ENCODE results near the gene CAD.
"Not testable (repeated sequence)": the region's sequence is repeated elsewhere in the genome, so short reads cannot be mapped to it uniquely, and the experiment has no call there.

The CAD gene

DNA sequence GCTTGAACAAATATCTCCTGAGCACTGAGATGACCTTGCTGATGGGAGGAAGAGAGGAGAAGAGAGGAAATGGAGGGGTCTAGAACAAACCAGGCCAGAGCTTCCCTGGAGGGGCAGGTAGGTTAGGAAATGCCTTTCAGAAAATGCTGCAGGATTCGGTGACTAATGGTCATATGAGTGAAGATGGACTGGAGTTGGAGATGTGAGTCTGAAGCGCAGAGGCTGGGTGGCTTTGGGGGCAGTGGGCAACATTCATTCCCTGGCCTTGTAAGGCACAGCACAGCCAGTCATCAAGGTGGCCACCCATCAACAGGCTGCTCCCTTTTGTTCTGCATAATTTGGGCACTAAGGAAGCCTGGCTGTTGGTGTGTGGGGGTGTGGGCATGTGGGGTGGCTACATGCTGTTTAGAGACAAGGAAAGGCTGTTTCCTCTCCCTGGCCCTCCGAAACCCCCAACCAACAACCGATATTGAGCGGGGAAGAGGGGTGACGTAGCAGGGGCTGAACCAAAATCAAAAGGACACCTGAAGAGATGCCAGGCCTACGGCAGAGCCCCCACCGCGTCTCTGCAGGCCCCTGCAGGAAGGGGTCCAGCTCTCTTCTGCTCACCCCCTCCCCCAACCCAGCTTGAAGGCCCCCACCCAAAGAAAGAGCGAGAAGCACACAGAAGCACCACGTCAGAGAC is 44.2 kb downstream of the CAD start:
- no peak for DNase-seq

GRCh38 chr2:27261926-27262298 is 44.7 kb downstream of the CAD start:
- no peak for DNase-seq

DNA sequence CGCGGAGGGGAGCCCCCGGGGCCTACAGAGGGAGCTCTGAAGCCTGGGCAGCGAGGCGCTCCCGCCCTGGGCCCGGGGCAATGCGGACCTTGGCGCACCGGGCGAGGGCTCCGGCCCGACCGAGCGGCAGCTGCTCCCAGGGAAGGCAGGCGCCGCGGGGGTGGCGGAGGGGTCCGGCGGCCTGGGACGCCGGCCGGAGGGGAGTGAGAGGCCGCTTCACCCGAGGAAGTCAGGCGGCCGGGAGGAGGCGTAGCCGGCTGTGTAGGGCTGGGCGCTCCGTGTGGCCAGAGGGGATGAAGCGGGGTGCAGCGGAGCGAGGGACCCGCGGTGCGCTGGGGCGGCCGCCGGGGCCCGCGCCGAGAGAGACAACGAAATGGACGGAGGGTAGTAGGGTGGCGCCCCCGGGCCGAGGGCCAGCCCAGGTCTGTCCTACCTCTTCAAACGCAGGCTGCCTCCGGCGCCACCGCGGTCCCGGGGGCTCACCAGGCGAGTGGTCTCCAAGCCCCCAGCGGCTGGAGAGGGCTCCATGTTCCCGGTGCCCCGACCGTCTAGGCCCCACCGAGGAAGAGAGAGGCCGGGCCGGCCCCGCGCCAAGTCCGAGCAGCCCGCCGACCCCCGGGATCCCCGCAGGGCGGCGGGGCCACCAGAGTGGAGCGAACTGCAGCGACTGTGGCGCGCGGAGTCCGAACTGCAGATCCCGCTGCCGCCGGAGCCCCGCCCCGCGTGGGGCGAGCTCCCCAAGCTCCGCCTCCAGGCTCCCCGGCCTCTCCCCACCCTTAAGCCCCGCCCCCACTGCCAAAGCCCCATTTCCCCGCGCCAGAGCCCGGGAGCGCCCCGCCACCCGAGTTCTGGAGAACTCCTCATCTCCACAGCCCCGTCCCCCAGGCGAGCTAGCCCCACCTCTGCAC is 45.5 kb downstream of the CAD start, which contains the start of gene SLC30A3:
Gene SLC30A3 (minus strand): TSS at position 669 of the 908 bp plus-strand sequence. CDS start 141 bp downstream, at position 528.
- DNase-seq: peak; percentile 13 to 68 (median 52)

DNA sequence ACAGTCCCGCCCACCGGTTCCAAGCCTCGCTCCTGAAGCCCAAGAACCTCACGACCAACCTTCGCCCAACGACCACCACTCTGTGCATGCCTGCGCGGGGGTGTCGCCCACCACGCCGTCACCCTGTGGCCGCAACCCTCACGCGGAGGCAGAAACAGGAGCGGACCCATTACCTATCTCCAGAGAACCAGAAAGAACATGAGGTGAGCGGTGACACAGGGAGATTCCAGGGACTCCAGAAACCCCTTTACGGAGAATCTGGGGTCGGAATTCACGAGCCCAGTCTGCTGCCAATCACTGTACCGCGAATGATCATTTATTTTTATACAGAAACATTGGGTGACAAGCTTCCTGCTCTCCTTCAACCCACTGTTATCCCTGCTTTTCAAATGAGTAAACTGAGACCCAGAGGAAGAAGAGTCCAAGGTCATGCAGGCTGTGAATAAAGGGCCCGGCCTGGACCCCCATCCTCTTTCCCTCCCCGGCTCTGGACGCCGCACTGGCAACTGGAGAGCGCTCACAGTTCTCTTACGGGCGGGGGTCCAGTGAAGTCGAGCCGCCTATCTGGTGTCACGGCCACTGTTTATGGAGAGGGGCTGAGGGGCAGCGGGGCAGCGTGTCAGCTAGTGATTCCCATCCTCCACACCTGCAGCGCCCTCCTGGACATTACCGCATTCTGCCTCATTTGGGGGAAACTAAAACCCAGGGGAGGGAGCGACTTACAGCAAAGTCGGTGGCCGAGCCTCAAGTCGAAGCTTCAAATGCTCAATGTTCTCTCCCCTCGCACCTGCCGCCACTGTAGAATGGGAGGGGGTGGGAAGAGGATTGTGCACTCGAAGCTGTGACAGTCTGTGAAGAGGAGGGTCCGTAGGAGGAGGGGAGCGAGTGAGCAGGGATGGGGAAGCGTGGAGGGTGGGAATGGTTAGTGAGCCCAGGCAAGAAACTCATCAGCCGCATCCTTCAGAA is 46.4 kb downstream of the CAD start:
- DNase-seq: peak in 3 of 6 experiments; percentile 27 to 37 (median 31)

DNA sequence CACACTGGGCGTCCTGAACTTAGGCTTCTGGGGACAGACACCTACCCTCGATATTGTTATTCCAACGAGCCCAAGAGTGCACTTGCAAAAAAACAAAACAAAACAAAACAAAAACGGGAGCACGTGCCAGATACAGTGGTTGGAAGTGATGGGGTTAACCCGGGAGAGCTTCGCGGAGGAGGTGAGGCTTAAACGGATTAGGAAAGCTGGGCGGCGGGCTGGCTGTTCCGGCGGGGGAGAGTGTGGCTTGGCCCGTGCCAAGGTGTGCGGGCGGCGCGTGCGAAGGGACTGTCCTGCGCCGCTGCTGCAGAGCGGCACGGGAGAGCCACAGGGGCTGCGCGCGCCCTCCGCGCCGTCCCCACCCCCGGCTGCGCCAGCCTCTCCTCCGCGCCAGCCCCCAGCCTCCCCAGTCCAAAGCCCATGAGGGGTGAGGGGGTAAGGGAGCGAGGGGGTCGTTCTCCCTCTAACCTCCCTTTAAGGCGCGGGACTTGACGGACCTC is 47.1 kb downstream of the CAD start:
- DNase-seq: peak in 2 of 6 experiments; percentile 27 to 37

DNA sequence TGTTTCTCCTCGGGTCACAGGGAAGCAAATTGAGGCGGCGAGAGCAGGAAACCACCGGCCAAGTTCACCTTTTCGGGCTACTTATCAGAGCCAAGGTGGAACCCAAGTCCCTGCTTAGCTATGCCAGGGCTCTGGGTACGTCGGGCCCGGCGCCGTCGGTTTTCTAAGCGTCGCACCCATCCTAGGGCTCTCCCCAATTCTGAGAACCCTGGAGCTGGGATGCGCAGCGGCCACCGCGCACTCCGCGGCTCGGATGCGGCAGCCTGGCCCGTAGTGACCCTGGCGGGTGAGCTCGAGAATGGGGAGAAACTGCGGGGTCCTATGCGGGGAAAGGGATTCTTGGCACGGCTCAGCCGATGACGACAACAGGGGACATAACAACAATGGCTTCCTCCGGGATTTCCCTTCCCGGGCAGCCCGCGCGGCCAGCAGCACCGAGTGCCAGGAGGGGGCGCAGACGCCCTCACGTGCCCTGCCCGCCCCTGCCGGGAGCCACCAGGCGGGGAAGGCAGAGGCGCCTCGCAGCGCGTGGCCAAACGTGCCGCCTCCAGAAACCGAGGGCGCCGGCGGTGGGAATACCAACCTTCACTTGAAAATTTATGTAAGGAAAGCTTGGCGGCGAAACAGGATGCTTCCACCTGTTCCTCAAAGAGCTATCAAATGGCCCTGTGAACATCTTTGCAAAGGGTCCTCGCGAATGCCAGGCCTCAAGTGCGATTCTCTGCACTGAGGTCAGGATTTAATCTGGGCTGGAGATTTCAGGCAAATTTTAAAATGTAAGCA is 47.8 kb downstream of the CAD start:
- DNase-seq: peak in 5 of 6 experiments; percentile 40 to 65 (median 49)

DNA sequence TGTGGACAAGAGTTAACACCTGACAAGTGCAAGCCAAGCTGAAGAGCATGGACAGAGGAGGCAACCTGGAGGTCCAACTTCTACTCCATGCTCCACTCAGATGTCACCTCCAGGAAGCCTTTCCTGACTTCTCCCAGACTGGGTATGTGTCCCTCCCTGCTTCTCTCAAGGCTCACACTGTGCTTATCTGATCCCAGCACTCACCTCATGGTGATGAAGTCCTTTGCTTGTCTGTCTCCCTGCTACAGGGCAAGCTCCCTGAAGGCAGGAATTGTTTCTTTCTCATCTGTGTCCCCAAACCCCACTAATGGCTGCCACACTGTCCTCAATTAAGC is 48.3 kb downstream of the CAD start:
- DNase-seq: no peak

- DNase-seq: not testable (repeated sequence)
Measured at GRCh38 chr2:27268296-27268695, 51.1 kb downstream of the CAD start.

DNA sequence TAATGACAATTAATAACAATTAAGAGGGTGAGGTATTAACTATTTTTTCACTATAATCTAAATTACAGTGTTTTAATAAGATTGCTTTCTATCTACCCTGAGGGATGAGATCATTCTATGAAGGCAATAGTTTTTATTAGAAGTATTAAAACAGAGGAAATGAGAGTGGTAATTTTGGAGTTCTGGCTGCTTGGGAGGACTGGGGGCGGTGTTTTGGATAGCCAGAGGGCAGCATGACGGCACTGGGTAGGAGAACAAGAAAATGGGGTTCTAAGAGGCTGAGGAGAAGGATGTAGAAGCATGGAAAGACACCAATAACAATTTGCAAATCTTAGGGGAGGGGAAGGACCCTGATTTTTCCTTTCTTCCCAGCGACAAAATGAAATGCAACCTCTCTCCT is 53.0 kb downstream of the CAD start:
- DNase-seq: no peak

GRCh38 chr2:27270670-27271069 is 53.5 kb downstream of the CAD start:
- no peak for DNase-seq

GRCh38 chr2:27271631-27272340 is 54.6 kb downstream of the CAD start:
- no peak for DNase-seq

GRCh38 chr2:27272537-27273522 is 55.7 kb downstream of the CAD start:
- not testable (repeated sequence) for DNase-seq

DNA sequence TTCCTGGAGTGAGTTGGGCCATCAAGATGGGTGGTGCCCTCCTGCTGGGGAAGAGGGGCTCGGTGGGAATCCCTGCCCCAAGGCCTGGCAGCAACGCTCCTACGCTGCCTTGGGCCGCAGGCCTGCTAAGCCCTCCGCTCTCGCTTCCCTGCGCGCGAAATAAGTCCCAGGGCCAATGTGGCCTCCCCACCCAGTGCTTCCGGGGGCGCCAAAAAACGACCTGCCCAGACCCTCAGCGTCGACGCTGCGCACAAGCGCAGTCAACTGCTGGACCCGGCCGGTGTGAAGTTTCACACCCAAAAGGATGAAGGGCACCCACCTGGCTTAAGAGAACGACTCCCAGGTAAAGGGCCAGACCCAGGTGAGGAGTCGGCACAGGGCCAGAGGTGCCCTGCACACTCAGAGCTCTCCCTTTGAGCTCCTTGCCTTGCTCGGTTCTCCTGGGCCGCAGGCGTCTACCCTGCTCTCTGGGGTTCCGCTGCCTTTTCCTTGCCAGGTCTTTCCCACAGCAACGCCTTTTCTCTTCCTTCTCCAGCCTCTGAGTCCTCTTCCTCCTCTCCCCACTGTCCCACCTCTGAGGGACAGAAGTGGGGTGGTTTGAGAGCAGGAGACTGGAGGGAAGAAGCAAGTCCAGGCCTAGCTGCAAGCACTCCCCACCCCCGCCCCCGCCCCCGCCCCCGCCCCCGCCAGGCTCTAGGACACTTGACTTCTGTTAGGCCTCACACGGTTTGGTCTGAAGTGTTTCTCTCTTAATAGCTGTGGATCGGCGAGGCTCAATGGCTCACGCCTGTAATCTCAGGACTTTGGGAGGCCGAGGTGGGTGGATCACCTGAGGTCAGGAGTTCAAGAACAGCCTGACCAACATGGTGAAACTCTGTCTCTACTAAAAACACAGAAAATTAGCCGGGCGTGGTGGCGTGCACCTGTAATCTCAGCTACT is 58.3 kb downstream of the CAD start, which contains the start of gene DNAJC5G:
Gene DNAJC5G (plus strand): TSS at position 223 of the 940 bp plus-strand sequence. CDS start 1,296 bp downstream, outside the sequence.
- DNase-seq: no peak

- DNase-seq: no peak
Measured at GRCh38 chr2:27278010-27278409, 60.8 kb downstream of the CAD start.

- DNase-seq: no peak
Measured at GRCh38 chr2:27280826-27281225, 63.7 kb downstream of the CAD start.

- no peak for DNase-seq
Measured at GRCh38 chr2:27281442-27281841, 64.3 kb downstream of the CAD start.

- DNase-seq: no peak
Measured at GRCh38 chr2:27281855-27282559, 64.8 kb downstream of the CAD start, which contains the start of gene TRIM54. Gene TRIM54 (plus strand): TSS chr2:27282429. CDS start chr2:27282732, 303 bp downstream.

DNA sequence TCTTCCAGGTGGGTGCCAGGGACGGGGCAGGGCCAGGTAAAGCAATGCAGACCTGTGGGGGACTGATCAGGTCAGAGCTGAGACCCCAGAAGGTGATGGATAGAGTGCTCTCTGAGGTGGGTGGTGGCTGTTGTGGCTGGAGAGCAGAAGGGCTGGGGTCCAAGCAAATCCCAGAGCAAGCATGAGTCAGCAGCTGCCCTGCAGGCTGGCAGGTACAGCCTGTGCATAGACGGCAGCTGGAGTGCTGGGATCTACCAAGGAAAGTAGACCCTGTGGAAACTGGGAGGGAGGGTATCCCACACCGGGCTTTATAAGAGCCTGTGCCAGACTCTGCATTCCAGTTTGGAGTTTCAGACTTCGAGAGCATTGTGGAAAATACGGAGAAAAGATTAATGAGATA is 65.7 kb downstream of the CAD start:
- DNase-seq: no peak

All from stimulated activated naive CD4-positive, alpha-beta T cell (primary cell).